Mammary epithelial cell (primary cell): ENCODE data around the gene UBL7.

Experiments
- EZH2 ChIP-seq: IDR thresholded peaks from 2 replicates; pipeline ENCODE4 v1.6.1; 2012; ENCODE audit warnings: low read length, inconsistent platforms, borderline replicate concordance
- TF ChIP-seq, protein P1 (sequence below), 2 donors: IDR thresholded peaks in 1 of 2; conservative IDR thresholded peaks in 1 of 2; 2 replicates each; pipeline ENCODE4 v1.5.1; 2011 to 2012; ENCODE audit warnings: inconsistent platforms in 2 of 2, low read length in 2 of 2, mild to moderate bottlenecking in 2 of 2, control low read depth in 1 of 2, low read depth in 1 of 2; ENCODE audit not compliant: insufficient read depth in 1 of 2; ENCODE audit errors: extremely low read depth in 1 of 2

DNA sequence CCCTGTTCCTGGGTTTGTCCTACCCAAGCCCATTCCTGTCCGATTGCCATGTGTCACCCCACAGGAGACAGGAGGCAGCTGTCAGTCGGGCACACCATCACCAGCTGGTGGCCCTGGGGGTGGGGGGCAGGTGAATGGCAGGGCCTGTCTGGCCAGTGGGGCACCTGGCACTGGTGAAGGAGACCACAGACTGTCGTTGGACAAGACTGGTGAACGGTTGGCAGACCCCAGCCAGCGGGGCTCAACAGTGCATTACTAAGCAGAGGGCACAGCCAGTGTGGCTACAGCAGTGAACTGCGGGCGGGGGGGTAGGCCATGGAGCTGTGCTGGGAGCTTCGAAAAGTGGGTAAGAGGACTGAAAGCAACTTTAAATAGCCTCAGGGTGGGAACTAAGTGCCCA lies 29.3 kb downstream of the UBL7 start:
- TF ChIP-seq, protein P1, sequence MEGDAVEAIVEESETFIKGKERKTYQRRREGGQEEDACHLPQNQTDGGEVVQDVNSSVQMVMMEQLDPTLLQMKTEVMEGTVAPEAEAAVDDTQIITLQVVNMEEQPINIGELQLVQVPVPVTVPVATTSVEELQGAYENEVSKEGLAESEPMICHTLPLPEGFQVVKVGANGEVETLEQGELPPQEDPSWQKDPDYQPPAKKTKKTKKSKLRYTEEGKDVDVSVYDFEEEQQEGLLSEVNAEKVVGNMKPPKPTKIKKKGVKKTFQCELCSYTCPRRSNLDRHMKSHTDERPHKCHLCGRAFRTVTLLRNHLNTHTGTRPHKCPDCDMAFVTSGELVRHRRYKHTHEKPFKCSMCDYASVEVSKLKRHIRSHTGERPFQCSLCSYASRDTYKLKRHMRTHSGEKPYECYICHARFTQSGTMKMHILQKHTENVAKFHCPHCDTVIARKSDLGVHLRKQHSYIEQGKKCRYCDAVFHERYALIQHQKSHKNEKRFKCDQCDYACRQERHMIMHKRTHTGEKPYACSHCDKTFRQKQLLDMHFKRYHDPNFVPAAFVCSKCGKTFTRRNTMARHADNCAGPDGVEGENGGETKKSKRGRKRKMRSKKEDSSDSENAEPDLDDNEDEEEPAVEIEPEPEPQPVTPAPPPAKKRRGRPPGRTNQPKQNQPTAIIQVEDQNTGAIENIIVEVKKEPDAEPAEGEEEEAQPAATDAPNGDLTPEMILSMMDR (conservative IDR thresholded peaks at IDR 0.05 in 1 of 2, IDR thresholded peaks at IDR 0.05 in 1 of 2; ENCODE audit: extremely low read depth in 1 of 2, insufficient read depth in 1 of 2, low read depth in 1 of 2, low read length in 2 of 2): no peak
- no peak for TF ChIP-seq EZH2
